PFSK-1 (cell line): Measurements from ENCODE around the gene GSTCD.

Experiments used
- FOXP2 ChIP-seq: optimal IDR thresholded peaks from 2 replicates; pipeline ENCODE3; 2011; ENCODE audit warnings: borderline replicate concordance, control low read depth, inconsistent platforms; ENCODE audit not compliant: insufficient read depth; ENCODE audit errors: extremely low read length, extremely low read depth
- POLR2AphosphoS5 ChIP-seq: IDR thresholded peaks from 2 replicates; pipeline ENCODE4 v1.6.1; 2012; ENCODE audit warnings: low read depth, mild to moderate bottlenecking, control low read depth, low read length, moderate library complexity
- REST ChIP-seq, 2 experiments: IDR thresholded peaks; 2 replicates each; pipeline versions ENCODE4 v1.6.1 to v1.8.0; 2011 to 2012; ENCODE audit warnings: low read depth in 2 of 2, low read length in 2 of 2, control low read depth in 1 of 2, inconsistent platforms in 1 of 2, mild to moderate bottlenecking in 1 of 2, moderate library complexity in 1 of 2; ENCODE audit not compliant: insufficient read depth in 1 of 2
- SIN3A ChIP-seq: IDR thresholded peaks from 2 replicates; pipeline ENCODE4 v1.6.1; 2012; ENCODE audit warnings: mild to moderate bottlenecking, low read length, moderate library complexity, borderline replicate concordance; ENCODE audit not compliant: insufficient read depth
- TAF1 ChIP-seq: IDR thresholded peaks from 2 replicates; pipeline ENCODE4 v1.6.1; 2012; ENCODE audit warnings: low read length, control low read depth, borderline replicate concordance; ENCODE audit not compliant: insufficient read depth

Gene GSTCD

GRCh38 chr4:105843941-105844340, 135.4 kb downstream of the GSTCD start:
- TF ChIP-seq TAF1 = no peak
- TF ChIP-seq FOXP2 = no peak
- TF ChIP-seq SIN3A = no peak
- TF ChIP-seq POLR2AphosphoS5 = no peak
- TF ChIP-seq REST (IDR thresholded peaks at IDR 0.05; ENCODE audit: insufficient read depth in 1 of 2, low read depth in 2 of 2, low read length in 2 of 2) = no peak

- TF ChIP-seq TAF1 = no peak
- no peak for TF ChIP-seq FOXP2
- no peak for TF ChIP-seq REST (IDR thresholded peaks at IDR 0.05; ENCODE audit: insufficient read depth in 1 of 2, low read depth in 2 of 2, low read length in 2 of 2)
- TF ChIP-seq POLR2AphosphoS5 = no peak
Observed at GRCh38 chr4:105845559-105845958, 137.0 kb downstream of the GSTCD start.

- TF ChIP-seq FOXP2 = no peak
- no peak for TF ChIP-seq POLR2AphosphoS5
- TF ChIP-seq SIN3A = no peak
- no peak for TF ChIP-seq REST (IDR thresholded peaks at IDR 0.05; ENCODE audit: insufficient read depth in 1 of 2, low read depth in 2 of 2, low read length in 2 of 2)
- no peak for TF ChIP-seq TAF1
Observed at GRCh38 chr4:105851196-105851595, 142.6 kb downstream of the GSTCD start.

- TF ChIP-seq POLR2AphosphoS5 = no peak
- TF ChIP-seq REST (IDR thresholded peaks at IDR 0.05; ENCODE audit: insufficient read depth in 1 of 2, low read depth in 2 of 2, low read length in 2 of 2) = no peak
- TF ChIP-seq TAF1 = no peak
- no peak for TF ChIP-seq SIN3A
- no peak for TF ChIP-seq FOXP2
Observed at GRCh38 chr4:105858466-105859040, 150.0 kb downstream of the GSTCD start.

- TF ChIP-seq SIN3A (no peak), REST (IDR thresholded peaks at IDR 0.05; ENCODE audit: insufficient read depth in 1 of 2, low read depth in 2 of 2, low read length in 2 of 2) (no peak), FOXP2 (no peak), POLR2AphosphoS5 (no peak), TAF1 (no peak)
Observed at GRCh38 chr4:105859233-105859632, 150.6 kb downstream of the GSTCD start.
